Activated CD8-positive, alpha-beta T cell treated with anti-CD3 and anti-CD28 coated beads for 36 hours (primary cell): ENCODE results near the gene LCOR. TPM values are rescaled to one million over a fixed set of nuclear protein-coding genes. Genes with fewer than 3 reads are reported as not detected.

ENCODE experiments used
- ATAC-seq: fragments of 200-7000 bp; cut with Tn5 transposase; one replicate; pipeline ENCODE4 v1.10.0; 2021; ENCODE audit warnings: mild to moderate bottlenecking, moderate library complexity
- CTCF ChIA-PET: fragments of 350-600 bp; sonication (Branson Sonifier 250); formaldehyde crosslinking; loops from one replicate; lab custom pipeline; 2021; ENCODE audit warnings: antibody characterized with exemption; lab: Charles Lee
- POLR2A ChIA-PET: fragments of 350-600 bp; sonication (Branson Sonifier 250); formaldehyde crosslinking; loops from one replicate; lab custom pipeline; 2021; ENCODE audit warnings: antibody characterized with exemption; lab: Charles Lee
- DNase-seq: peaks from one replicate; pipeline ENCODE4 v3.0.0-alpha.2; 2020
- H3K27ac Mint-ChIP-seq: one replicate; pipeline ENCODE4 v1.8.0; 2021; ENCODE audit warnings: mild to moderate bottlenecking, mixed read lengths
- H3K27me3 Mint-ChIP-seq: one replicate; pipeline ENCODE4 v1.8.0; 2021; ENCODE audit warnings: mixed read lengths
- H3K36me3 Mint-ChIP-seq: one replicate; pipeline ENCODE4 v1.8.0; 2021; ENCODE audit warnings: low read depth, mixed read lengths
- H3K4me1 Mint-ChIP-seq: one replicate; pipeline ENCODE4 v1.8.0; 2021; ENCODE audit warnings: low read depth, mixed read lengths
- H3K4me3 Mint-ChIP-seq: one replicate; pipeline ENCODE4 v1.8.0; 2021; ENCODE audit warnings: mild to moderate bottlenecking, moderate library complexity, mixed read lengths
- H3K9me3 Mint-ChIP-seq: one replicate; pipeline ENCODE4 v1.8.0; 2021; ENCODE audit warnings: mixed read lengths
- CTCF ChIP-seq: fragments of 200-600 bp; IDR thresholded peaks from one replicate; pipeline ENCODE4 v1.8.0; 2022; ENCODE audit warnings: antibody characterized with exemption, mild to moderate bottlenecking
- intact Hi-C: fragments of 100-400 bp; cut with micrococcal nuclease; formaldehyde crosslinking; loops from one replicate; pipeline ENCODE4 v1.10.0; 2022
- total RNA-seq, 2 experiments: library from RNA; stranded (reverse); gene quantifications; one replicate each; pipeline ENCODE4 v1.2.3, GENCODE V29; 2021

The LCOR gene
- total RNA-seq, 2 experiments from 2014 or later = 20.6 to 24.3 TPM

- CTCF ChIA-PET = no interaction called here
Measured at GRCh38 chr10:97001183-97001991, 169.3 kb downstream of the LCOR start.

GRCh38 chr10:97002670-97003069 is 170.6 kb downstream of the LCOR start:
- ATAC-seq (no peak), DNase-seq (no peak)
- Mint-ChIP-seq H3K36me3 (peaks cover 4% of the 10 kb centered on the region), H3K9me3 (peaks cover 11% of the 10 kb centered on the region), H3K27me3 (peaks cover 3% of the 10 kb centered on the region), H3K4me3 (no peak overlapping the region), H3K27ac (no peak overlapping the region), H3K4me1 (no peaks in the 10 kb centered on the region)
- POLR2A ChIA-PET = no interaction called here
- no peak for TF ChIP-seq CTCF
- CTCF ChIA-PET = interaction anchor here (0.8 kb wide), 1 partner anchor 9 kb away, joined by 3 read pairs; no protein-coding TSS in a partner anchor
- intact Hi-C loops = no loop called here

More at GRCh38 chr10:97001183-97001991, 169.3 kb downstream of the LCOR start:
- Mint-ChIP-seq H3K36me3 (no peaks in the 10 kb centered on the region), H3K27me3 (peaks cover 3% of the 10 kb centered on the region), H3K4me3 (no peak overlapping the region), H3K27ac (no peak overlapping the region), H3K9me3 (no peaks in the 10 kb centered on the region), H3K4me1 (no peaks in the 10 kb centered on the region)
- POLR2A ChIA-PET = interaction anchor here (1.5 kb wide), 1 partner anchor 15 kb away, joined by 5 read pairs; no protein-coding TSS in a partner anchor
- no peak for TF ChIP-seq CTCF
- DNase-seq (no peak), ATAC-seq (no peak)
- intact Hi-C loops = no loop called here

- H3K4me3 Mint-ChIP-seq = no peak overlapping the region
- DNase-seq (no peak), ATAC-seq (no peak)
- H3K9me3 Mint-ChIP-seq = peaks cover 14% of the 10 kb centered on the region
- H3K27me3 Mint-ChIP-seq = peaks cover 3% of the 10 kb centered on the region
- ChIA-PET CTCF (interaction anchor here (0.8 to 2.0 kb wide), 2 partner anchors 8 to 22 kb away, joined by 3 to 5 read pairs; no protein-coding TSS in a partner anchor), POLR2A (no interaction called here)
- TF ChIP-seq CTCF = no peak
- peaks cover 4% of the 10 kb centered on the region for H3K36me3 Mint-ChIP-seq
- H3K27ac Mint-ChIP-seq = no peak overlapping the region
- intact Hi-C loops = no loop called here
- no peaks in the 10 kb centered on the region for H3K4me1 Mint-ChIP-seq
Measured at GRCh38 chr10:97003151-97003803, 171.2 kb downstream of the LCOR start.

GRCh38 chr10:97003804-97004201 is 171.7 kb downstream of the LCOR start:
- POLR2A ChIA-PET = no interaction called here
- no peak overlapping the region for H3K4me3 Mint-ChIP-seq
- no peak overlapping the region for H3K27ac Mint-ChIP-seq
- peaks cover 3% of the 10 kb centered on the region for H3K27me3 Mint-ChIP-seq
- intact Hi-C loops = no loop called here
- CTCF ChIA-PET = interaction anchor here (1.5 to 2.0 kb wide), 2 partner anchors 22 to 207 kb away, joined by 5 to 6 read pairs; no protein-coding TSS in a partner anchor
- no peaks in the 10 kb centered on the region for H3K4me1 Mint-ChIP-seq
- TF ChIP-seq CTCF = no peak
- ATAC-seq = no peak
- H3K9me3 Mint-ChIP-seq = peaks cover 14% of the 10 kb centered on the region
- peaks cover 4% of the 10 kb centered on the region for H3K36me3 Mint-ChIP-seq
- DNase-seq = no peak
